Measurements from ENCODE around the gene BEGAIN.

Gene BEGAIN

GRCh38 chr14:100567009-100567876 lies 20.0 kb downstream of the BEGAIN start:
- no peak for DNase-seq

GRCh38 chr14:100566586-100566985 lies 20.6 kb downstream of the BEGAIN start:
- no peak for DNase-seq

GRCh38 chr14:100566119-100566518 lies 21.1 kb downstream of the BEGAIN start:
- peak; percentile 52 for DNase-seq

GRCh38 chr14:100565650-100566049 lies 21.6 kb downstream of the BEGAIN start:
- no peak for DNase-seq

- DNase-seq: no peak
These were observed 22.7 kb downstream of the BEGAIN start for GRCh38 chr14:100564512-100564911.

GRCh38 chr14:100562751-100563150 lies 24.5 kb downstream of the BEGAIN start:
- no peak for DNase-seq

GRCh38 chr14:100561005-100561404 lies 26.2 kb downstream of the BEGAIN start:
- no peak for DNase-seq

GRCh38 chr14:100560471-100560870 lies 26.7 kb downstream of the BEGAIN start:
- DNase-seq: no peak

GRCh38 chr14:100559455-100559854 lies 27.8 kb downstream of the BEGAIN start:
- DNase-seq: no peak

- no peak for DNase-seq
These were observed 28.3 kb downstream of the BEGAIN start for GRCh38 chr14:100558966-100559365.

- DNase-seq: no peak
These were observed 29.0 kb downstream of the BEGAIN start for GRCh38 chr14:100558226-100558625.

GRCh38 chr14:100557658-100558057 lies 29.6 kb downstream of the BEGAIN start:
- peak; percentile 78 for DNase-seq

GRCh38 chr14:100556936-100557505 lies 30.2 kb downstream of the BEGAIN start:
- no peak for DNase-seq

- DNase-seq: no peak
These were observed 31.1 kb downstream of the BEGAIN start for GRCh38 chr14:100556140-100556475.

- no peak for DNase-seq
These were observed 31.6 kb downstream of the BEGAIN start for GRCh38 chr14:100555436-100556139.

- DNase-seq: no peak
These were observed 32.4 kb downstream of the BEGAIN start for GRCh38 chr14:100554696-100555320.

- no peak for DNase-seq
These were observed 33.0 kb downstream of the BEGAIN start for GRCh38 chr14:100554082-100554677.

GRCh38 chr14:100553471-100553870 lies 33.7 kb downstream of the BEGAIN start:
- DNase-seq: no peak

GRCh38 chr14:100552524-100553125 lies 34.6 kb downstream of the BEGAIN start:
- DNase-seq: no peak

GRCh38 chr14:100551056-100551455 lies 36.2 kb downstream of the BEGAIN start:
- DNase-seq: no peak

- no peak for DNase-seq
These were observed 37.2 kb downstream of the BEGAIN start for GRCh38 chr14:100549834-100550625.

GRCh38 chr14:100548939-100549338 lies 38.3 kb downstream of the BEGAIN start:
- DNase-seq: no peak

All from NCI-H510A (cell line).